SK-N-SH treated with all-trans-retinoic acid at 6 μM for 48 hours (cell line): ENCODE data around the gene GADD45GIP1.

Experiments used
- ATAC-seq: fragments of 200-7000 bp; cut with Tn5 transposase; 3 replicates; pipeline ENCODE4 v1.9.1; 2020; ENCODE audit warnings: mild to moderate bottlenecking, moderate library complexity
- ARNTL ChIP-seq: fragments of 450-650 bp; formaldehyde crosslinking; IDR thresholded peaks from 2 replicates; pipeline ENCODE4 v1.5.0; 2020; ENCODE audit warnings: low read depth, mild to moderate bottlenecking, moderate library complexity, borderline replicate concordance
- CSRNP3 ChIP-seq: fragments of 250-450 bp; sonication (Bioruptor Pico); IDR thresholded peaks from 2 replicates; pipeline ENCODE4 v1.5.1; 2021; ENCODE audit warnings: mild to moderate bottlenecking, moderate library complexity
- GLIS3 ChIP-seq: fragments of 250-450 bp; sonication (Bioruptor Pico); IDR thresholded peaks from 2 replicates; pipeline ENCODE4 v1.5.0; 2020; ENCODE audit warnings: mild to moderate bottlenecking, moderate library complexity
- PATZ1 ChIP-seq: fragments of 250-450 bp; sonication (Bioruptor Pico); IDR thresholded peaks from 2 replicates; pipeline ENCODE4 v1.8.0; 2020; ENCODE audit warnings: mild to moderate bottlenecking, moderate library complexity, borderline replicate concordance
- POU6F1 ChIP-seq: fragments of 250-450 bp; sonication (Bioruptor Pico); IDR thresholded peaks from 2 replicates; pipeline ENCODE4 v1.8.0; 2021; ENCODE audit warnings: low read depth, mild to moderate bottlenecking, moderate library complexity, borderline replicate concordance
- PPARA ChIP-seq: fragments of 250-450 bp; sonication (Bioruptor Pico); IDR thresholded peaks from 2 replicates; pipeline ENCODE4 v1.5.0; 2020; ENCODE audit warnings: mild to moderate bottlenecking, borderline replicate concordance
- RARB ChIP-seq: fragments of 250-450 bp; sonication (Bioruptor Pico); IDR thresholded peaks from 2 replicates; pipeline ENCODE4 v1.8.0; 2021; ENCODE audit warnings: mild to moderate bottlenecking, moderate library complexity
- SNAI2 ChIP-seq: fragments of 250-450 bp; sonication (Bioruptor Pico); IDR thresholded peaks from 2 replicates; pipeline ENCODE4 v1.5.0; 2020; ENCODE audit warnings: mild to moderate bottlenecking, moderate library complexity
- TCF4 ChIP-seq: fragments of 250-450 bp; sonication (Bioruptor Pico); IDR thresholded peaks from 2 replicates; pipeline ENCODE4 v1.8.0; 2021; ENCODE audit warnings: mild to moderate bottlenecking, moderate library complexity, borderline replicate concordance
- TOX ChIP-seq: fragments of 250-450 bp; sonication (Bioruptor Pico); IDR thresholded peaks from 2 replicates; pipeline ENCODE4 v1.8.0; 2021; ENCODE audit warnings: mild to moderate bottlenecking, moderate library complexity, borderline replicate concordance
- ZC3H10 ChIP-seq: fragments of 250-450 bp; sonication (Bioruptor Pico); IDR thresholded peaks from 2 replicates; pipeline ENCODE4 v1.5.1; 2021; ENCODE audit warnings: mild to moderate bottlenecking, moderate library complexity
- ZFP30 ChIP-seq: fragments of 450-650 bp; formaldehyde crosslinking; IDR thresholded peaks from 2 replicates; pipeline ENCODE4 v1.5.0; 2022; ENCODE audit warnings: mild to moderate bottlenecking, moderate library complexity
- ZNF70 ChIP-seq: fragments of 450-650 bp; formaldehyde crosslinking; IDR thresholded peaks from 2 replicates; pipeline ENCODE4 v1.5.0; 2020; ENCODE audit warnings: mild to moderate bottlenecking, moderate library complexity
- TF ChIP-seq, protein P1 (sequence below): fragments of 250-450 bp; sonication (Bioruptor Pico); IDR thresholded peaks from 2 replicates; pipeline ENCODE4 v1.5.0; 2020; ENCODE audit warnings: mild to moderate bottlenecking, moderate library complexity
- TF ChIP-seq, protein P2 (sequence below): fragments of 250-450 bp; sonication (Bioruptor Pico); IDR thresholded peaks from 2 replicates; pipeline ENCODE4 v1.5.1; 2020; ENCODE audit warnings: low read depth, mild to moderate bottlenecking, moderate library complexity

GADD45GIP1 gene

DNA sequence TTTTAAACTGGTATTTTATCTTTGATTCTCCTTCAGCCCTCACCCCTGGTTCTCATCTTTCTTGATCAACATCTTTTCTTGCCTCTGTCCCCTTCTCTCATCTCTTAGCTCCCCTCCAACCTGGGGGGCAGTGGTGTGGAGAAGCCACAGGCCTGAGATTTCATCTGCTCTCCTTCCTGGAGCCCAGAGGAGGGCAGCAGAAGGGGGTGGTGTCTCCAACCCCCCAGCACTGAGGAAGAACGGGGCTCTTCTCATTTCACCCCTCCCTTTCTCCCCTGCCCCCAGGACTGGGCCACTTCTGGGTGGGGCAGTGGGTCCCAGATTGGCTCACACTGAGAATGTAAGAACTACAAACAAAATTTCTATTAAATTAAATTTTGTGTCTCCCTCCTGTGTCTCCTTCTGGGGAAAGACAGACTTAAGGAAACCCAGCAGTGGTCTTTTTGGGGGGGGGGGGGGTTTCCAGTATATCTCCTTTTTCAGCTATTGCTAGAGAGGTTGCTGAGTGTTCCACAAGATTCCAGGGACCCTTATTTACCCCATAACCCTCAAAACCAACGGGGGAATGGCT, 12.8 kb downstream of the GADD45GIP1 start:
- TF ChIP-seq SNAI2 (CRISPR knock-in tag): no peak
- no peak for TF ChIP-seq ZNF70
- no peak for TF ChIP-seq PATZ1 (CRISPR knock-in tag)
- no peak for TF ChIP-seq ZFP30 (CRISPR knock-in tag)
- no peak for TF ChIP-seq TCF4 (CRISPR knock-in tag)
- no peak for TF ChIP-seq ZC3H10 (CRISPR knock-in tag)
- no peak for ATAC-seq

GRCh38 chr19:12943437-12944044, 13.5 kb downstream of the GADD45GIP1 start:
- TF ChIP-seq, protein P1, sequence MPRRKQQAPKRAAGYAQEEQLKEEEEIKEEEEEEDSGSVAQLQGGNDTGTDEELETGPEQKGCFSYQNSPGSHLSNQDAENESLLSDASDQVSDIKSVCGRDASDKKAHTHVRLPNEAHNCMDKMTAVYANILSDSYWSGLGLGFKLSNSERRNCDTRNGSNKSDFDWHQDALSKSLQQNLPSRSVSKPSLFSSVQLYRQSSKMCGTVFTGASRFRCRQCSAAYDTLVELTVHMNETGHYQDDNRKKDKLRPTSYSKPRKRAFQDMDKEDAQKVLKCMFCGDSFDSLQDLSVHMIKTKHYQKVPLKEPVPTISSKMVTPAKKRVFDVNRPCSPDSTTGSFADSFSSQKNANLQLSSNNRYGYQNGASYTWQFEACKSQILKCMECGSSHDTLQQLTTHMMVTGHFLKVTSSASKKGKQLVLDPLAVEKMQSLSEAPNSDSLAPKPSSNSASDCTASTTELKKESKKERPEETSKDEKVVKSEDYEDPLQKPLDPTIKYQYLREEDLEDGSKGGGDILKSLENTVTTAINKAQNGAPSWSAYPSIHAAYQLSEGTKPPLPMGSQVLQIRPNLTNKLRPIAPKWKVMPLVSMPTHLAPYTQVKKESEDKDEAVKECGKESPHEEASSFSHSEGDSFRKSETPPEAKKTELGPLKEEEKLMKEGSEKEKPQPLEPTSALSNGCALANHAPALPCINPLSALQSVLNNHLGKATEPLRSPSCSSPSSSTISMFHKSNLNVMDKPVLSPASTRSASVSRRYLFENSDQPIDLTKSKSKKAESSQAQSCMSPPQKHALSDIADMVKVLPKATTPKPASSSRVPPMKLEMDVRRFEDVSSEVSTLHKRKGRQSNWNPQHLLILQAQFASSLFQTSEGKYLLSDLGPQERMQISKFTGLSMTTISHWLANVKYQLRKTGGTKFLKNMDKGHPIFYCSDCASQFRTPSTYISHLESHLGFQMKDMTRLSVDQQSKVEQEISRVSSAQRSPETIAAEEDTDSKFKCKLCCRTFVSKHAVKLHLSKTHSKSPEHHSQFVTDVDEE (CRISPR knock-in tag): no peak
- no peak for ATAC-seq

GRCh38 chr19:12940897-12941296, 16.1 kb downstream of the GADD45GIP1 start:
- no peak for ATAC-seq
- no peak for TF ChIP-seq ARNTL (CRISPR knock-in tag)
- TF ChIP-seq TCF4 (CRISPR knock-in tag): no peak
- TF ChIP-seq RARB: no peak
- TF ChIP-seq TOX (CRISPR knock-in tag): no peak
- no peak for TF ChIP-seq POU6F1 (CRISPR knock-in tag)
- no peak for TF ChIP-seq PPARA (CRISPR knock-in tag)
- TF ChIP-seq, protein P2, sequence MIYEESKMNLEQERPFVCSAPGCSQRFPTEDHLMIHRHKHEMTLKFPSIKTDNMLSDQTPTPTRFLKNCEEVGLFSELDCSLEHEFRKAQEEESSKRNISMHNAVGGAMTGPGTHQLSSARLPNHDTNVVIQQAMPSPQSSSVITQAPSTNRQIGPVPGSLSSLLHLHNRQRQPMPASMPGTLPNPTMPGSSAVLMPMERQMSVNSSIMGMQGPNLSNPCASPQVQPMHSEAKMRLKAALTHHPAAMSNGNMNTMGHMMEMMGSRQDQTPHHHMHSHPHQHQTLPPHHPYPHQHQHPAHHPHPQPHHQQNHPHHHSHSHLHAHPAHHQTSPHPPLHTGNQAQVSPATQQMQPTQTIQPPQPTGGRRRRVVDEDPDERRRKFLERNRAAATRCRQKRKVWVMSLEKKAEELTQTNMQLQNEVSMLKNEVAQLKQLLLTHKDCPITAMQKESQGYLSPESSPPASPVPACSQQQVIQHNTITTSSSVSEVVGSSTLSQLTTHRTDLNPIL (CRISPR knock-in tag): no peak
- no peak for TF ChIP-seq ZFP30 (CRISPR knock-in tag)
- TF ChIP-seq ZC3H10 (CRISPR knock-in tag): no peak

DNA sequence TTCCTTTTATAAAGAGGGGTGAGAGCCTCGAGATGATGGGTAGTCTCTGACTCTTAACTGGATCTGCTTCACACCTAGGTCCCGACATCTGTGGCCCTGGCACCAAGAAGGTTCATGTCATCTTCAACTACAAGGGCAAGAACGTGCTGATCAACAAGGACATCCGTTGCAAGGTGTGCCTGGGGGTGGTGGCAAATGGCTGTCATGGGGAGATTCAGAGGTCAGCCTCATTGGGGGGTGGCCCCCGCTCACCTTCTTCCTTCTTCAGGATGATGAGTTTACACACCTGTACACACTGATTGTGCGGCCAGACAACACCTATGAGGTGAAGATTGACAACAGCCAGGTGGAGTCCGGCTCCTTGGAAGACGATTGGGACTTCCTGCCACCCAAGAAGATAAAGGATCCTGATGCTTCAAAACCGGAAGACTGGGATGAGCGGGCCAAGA, 17.0 kb downstream of the GADD45GIP1 start:
- no peak for ATAC-seq
- TF ChIP-seq ZFP30 (CRISPR knock-in tag): no peak
- no peak for TF ChIP-seq GLIS3 (CRISPR knock-in tag)
- no peak for TF ChIP-seq CSRNP3
